GM18498 (cell line): ENCODE measurements around the gene LGI4.
"Not testable (repeated sequence)": the region's sequence is repeated elsewhere in the genome, so short reads cannot be mapped to it uniquely, and the experiment has no call there.

Source experiments
- ATAC-seq: cut with Tn5 transposase; IDR thresholded peaks from one replicate; pipeline ENCODE4 v1.9.1; 2021; ENCODE audit warnings: mild to moderate bottlenecking, moderate library complexity; ENCODE audit not compliant: unreplicated experiment

LGI4 gene

DNA sequence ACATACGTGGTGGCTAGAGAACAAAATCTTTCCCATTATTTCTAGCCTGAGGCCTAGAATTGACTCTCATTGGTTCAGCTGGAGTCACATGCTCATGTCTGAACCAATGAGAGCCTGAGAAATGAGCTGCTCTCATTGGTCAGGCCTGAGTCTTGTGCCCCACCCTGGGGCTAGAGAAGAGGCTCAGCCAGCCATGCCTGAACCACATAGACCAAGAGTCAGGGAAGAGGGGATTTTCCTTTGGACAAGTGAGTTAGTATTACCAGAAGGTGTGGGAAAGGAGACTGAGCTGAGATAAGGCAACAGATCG, 26.5 kb upstream of the LGI4 start:
- no peak for ATAC-seq

DNA sequence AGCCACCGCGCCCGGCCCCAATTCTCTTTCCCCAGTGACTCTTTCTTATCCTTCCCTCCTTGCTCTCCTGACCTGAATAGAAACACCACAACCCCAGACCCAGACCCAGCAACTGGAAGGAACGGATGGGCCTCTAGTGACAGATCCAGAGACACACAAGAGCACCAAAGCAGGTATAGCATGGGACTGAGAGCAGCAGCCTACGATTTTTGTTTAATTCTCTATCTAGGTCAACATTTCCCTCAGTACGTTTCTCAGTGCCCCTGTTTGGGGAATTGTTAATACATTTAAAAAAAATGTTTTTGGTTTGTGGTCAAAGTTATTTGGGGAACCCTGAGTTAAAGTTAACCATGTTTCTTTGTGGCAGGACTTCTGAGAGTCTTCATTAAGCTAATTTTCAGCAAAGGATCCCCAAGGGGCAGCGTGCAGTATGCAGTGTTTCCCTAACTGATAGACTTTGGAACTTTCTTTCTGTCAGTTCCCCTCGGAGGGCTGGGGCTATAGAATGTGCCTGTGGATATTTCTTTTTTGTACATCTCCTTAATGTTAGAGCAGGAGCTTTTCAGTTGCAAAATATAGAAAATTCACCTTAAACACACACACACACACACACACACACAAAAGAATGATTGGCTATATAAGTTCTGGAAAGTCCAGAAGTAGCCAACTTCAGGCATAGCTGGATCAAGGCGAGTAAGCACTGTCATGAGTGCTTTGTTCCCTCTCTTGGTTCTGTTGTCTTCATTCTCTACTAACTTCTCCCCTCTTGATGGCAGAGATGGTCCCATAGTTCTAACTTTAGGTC, 26.0 kb upstream of the LGI4 start:
- no peak for ATAC-seq

DNA sequence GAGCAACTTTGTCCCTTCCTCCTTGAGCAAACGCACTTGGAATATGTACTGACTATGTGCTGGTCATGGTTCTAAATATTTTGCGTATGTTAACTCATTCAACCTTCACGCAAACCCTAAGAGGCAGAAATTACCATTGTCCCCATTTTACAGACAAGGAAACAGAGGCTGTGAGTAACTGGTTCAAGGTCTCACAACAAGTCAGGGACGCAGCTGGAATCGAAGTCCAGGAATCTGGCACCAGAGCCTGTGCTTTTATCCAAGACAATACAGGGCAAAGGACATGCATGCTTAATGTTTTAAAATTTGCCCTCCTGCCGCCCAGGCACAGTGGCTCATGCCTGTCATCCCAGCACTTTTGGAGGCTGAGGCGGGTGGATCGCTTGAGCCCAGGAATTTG, 24.7 kb upstream of the LGI4 start:
- ATAC-seq, result no peak

DNA sequence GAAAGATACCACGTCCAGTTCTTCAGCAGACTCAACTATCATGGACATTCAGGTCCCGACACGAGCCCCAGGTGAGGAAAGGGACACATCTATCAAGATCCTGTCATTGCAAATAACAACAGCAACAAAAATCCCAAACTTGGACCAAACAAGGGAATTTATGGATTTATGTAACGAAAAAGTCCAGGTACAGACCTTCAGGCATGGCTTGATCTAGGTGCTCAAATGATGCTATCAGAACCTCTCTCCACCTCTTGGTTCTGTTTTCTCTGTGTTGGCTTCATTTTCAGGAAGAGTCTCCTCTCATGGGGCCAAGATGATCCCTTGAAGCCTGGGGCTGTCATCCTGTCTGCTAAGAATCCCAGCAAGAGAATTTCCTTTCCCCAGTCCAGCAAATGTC, 22.6 kb upstream of the LGI4 start:
- no peak for ATAC-seq

DNA sequence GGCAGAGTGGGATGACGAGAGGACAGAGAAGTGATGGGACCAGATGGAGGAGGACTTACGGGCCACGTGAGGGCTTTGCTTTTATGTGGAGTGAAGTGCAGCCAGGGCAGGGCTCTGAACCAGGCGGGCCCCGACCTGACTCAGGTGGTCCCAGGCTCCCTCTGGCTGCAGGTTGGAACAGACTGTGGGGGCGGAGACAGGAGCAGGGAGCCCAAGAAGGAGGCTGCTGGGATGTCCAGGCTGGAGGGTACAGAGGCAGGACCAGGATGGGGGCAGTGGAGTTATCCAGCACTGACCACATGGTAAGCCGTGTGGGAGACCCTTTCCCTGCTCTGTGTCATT, 21.8 kb upstream of the LGI4 start:
- no peak for ATAC-seq

DNA sequence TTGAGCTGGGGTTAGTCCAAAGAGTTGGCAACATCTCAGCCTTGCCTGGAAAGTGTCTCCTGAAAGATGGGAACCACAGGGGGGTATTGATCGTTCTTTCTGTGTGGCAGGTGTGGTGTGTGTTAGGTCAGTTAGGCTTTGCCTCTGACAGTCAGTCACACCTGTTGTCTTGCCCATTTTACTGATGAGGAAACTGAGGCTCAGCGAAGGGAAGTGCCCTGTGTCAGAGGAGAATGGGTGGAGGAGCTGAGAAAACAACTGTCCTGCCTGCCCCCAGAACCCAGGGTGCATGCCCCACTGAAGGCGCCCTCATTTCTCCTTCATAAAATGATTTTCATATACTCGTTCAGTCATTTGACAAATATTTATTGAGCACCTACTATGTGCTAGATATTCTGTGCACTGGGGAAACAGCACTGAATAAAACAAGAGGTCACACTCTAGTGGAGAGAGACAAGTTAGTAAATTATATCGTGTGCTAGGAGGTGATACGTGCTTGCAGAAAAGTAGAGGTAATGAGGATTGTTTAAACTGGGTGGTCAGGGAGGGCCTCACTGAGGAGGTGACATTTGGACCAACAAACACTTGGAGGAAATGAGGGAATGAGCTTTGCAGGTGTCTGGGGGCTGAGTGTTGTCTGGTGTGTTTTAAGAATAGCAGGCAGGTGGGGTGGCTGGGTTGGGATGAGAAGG, 21.3 kb upstream of the LGI4 start:
- no peak for ATAC-seq

DNA sequence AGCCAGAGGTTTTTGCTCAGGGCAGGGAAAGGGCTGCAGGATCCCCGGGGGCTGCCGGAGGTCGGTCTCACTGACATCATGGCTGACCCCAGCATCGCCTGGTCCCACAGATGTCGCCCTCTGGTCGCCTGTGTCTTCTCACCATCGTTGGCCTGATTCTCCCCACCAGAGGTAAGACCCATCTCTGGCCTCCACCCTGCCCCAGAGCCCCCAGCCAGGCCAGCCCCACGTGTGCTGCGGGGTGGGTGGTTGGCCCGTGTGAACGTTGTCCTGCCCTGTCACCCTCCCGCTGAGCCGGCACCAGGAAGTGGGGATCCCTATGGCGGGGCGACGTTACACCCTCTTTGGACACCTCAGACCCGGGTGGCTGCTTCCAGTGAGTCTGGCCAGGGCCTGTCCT, 20.6 kb upstream of the LGI4 start:
- ATAC-seq, result no peak

DNA sequence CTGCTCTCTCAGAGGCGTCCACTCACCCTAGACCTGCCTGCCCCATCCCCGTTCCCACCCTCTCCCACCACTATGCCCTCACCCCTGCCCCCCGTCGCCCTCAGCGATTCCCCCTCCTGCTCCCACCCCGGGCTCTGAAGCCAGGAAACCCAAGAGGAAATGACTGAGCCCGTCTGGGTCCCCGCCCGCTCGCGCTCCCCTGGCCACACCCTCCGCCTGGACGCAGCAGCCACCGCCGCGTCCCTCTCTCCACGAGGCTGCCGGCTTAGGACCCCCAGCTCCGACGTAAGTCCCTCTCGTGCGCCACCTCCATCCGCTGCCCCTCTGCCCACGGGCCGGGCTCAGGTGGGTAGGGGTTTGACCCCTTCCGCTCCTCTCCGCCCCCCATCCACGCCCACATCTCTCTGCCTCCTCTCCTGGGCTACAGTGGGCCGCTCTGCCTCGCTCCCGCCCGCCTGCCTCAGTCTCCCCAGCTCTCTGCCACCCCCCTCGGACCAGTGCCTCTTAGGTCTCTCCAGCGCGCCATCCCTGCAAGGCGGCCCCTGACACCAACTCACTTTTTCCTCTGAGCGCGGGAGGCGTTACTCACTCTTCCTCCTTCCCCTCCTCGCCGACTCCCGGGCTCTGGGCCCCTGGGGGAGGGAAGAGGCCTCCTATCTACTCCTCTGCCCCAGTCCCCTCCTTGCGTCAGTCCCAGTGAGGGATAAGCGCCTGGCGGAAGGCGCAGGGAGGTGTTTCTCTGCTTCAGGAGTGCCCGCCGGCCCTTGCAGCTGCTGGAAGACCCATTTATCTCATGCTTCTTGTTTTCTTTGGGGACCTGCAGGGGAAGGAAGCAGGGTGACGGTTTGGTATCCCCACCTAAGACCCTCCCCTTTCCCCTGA, 19.9 kb upstream of the LGI4 start, which contains the start of gene FXYD5:
FXYD5 (plus strand) TSS at position 211 of the 882 bp plus-strand sequence. CDS start 816 bp downstream, outside the sequence.
- no peak for ATAC-seq

DNA sequence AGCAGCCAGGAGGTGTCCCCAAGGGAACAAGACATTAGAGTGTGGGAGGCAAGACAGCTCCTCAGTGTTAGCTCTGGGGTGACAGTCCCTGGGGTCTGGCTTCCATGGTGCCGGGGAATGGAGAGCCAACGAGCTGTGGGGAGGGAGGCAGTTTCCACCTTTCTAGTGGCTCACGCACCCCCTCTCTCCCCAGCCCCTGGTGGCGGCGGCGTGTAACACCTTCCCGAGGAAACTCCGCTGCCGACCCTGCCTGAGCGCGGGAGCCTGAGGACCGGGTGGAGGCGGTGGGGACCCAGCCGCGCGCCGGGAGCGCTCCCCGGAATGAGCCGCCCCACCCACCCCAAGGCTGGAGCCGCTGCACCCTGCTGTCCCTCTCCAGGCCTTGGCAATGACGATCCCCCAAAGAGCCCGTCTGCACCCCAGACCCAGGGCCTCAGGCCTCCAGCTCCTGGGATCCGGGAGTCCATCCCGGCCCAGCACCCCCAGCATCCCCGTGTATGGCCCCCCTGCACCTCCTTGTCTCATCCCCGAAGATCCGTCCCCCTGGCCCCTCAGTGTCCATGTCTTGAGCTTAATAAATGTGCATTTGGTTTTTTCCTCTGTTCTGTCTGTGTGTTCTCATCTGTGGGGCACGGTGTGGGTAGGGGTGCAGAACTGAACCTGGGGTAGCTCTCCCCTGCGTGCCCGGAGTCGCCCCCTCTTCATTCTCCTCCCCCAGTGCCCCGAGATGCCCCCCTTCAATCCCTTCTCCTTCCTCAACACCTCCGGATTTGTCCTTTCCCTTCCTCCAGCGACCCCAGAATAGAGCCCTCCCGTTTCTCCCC, 19.1 kb upstream of the LGI4 start:
- ATAC-seq, result no peak

DNA sequence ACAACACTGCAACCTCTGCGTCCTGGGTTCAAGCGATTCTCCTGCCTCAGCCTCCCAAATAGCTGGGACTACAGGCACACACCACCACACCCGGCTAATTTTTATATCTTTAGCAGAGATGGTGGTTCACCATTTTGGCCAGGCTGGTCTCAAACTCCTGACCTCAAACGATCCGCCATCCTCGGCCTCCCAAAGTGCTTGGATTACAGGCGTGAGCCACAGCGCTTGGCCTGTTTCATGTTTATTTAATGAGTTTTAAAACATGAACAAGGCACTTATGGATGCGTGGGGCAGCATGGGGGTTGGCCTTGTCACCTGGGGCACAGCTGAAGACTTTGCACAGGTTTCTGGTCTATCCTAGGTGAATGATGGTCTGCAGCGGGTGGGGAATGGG, 18.3 kb upstream of the LGI4 start:
- not testable (repeated sequence) for ATAC-seq

DNA sequence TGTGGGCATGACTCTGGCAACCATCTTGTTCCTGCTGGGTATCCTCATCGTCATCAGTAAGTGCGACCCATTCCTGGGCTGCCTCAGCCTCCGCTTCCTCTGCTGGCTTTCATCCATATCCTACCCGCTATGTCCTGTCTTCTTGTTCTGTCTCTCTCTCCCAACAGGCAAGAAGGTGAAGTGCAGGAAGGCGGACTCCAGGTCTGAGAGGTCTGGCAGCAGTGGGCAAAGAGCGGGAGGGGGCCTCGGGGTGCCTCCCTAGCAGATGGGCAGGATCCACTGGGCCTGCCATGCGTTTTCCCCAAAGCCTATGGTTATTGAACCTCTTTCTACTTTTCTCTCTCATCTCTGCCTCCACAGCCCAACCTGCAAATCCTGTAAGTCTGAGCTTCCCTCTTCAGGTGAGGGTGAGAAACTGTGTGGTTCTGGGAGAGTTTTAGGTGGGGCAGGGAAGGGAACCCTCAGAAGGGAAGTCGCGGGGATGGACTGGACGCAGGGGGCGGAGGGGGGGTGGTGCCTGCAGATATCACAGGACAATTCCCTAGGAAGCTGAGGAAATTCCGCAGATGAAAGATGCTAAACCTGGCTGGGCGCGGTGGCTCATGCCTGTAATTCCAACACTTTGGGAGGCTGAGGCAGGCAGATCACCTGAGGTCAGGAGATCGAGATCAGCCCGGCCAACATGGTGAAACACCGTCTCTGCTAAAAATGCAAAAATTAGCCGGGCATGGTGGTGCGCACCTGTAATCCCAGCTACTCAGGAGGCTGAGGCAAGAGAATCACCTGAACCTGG, 16.6 kb upstream of the LGI4 start:
- no peak for ATAC-seq

DNA sequence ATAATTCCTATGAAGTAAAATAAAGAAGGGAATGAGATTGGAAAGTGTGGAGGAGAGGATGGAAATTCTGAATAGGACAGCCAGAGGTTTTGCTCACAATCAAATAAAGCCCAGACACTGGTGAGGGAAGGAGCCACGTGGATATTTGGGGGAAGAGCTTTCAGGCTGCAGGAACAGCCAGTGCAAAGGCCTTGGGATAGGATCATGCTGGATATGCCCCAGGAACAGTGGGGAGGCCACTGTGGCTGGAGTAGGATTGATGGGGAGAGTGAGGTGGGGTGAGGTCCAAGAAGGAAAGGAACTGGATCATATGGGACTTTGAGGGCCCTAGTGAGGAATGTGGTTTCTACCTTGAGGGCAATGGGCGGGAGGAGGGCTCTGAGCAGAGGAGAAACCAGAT, 15.6 kb upstream of the LGI4 start:
- no peak for ATAC-seq

DNA sequence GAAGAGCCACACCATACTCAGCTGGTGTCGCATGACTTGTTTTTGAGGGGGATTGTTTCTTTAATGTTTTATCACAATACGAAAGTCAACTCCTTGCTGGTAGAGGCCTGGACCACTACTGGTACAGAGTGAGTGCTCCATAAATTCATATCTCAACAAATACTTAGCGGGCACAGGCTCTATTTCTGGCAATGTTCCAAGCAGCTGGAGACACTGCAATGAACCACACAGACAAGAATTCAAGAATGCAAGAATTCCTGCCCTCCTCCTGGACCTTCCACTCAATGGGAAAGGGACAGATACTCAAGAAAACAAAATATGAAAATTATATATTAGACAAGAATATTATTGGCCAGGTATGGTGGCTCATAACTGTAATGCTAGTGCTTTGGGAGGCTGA, 14.6 kb upstream of the LGI4 start:
- ATAC-seq, result no peak

DNA sequence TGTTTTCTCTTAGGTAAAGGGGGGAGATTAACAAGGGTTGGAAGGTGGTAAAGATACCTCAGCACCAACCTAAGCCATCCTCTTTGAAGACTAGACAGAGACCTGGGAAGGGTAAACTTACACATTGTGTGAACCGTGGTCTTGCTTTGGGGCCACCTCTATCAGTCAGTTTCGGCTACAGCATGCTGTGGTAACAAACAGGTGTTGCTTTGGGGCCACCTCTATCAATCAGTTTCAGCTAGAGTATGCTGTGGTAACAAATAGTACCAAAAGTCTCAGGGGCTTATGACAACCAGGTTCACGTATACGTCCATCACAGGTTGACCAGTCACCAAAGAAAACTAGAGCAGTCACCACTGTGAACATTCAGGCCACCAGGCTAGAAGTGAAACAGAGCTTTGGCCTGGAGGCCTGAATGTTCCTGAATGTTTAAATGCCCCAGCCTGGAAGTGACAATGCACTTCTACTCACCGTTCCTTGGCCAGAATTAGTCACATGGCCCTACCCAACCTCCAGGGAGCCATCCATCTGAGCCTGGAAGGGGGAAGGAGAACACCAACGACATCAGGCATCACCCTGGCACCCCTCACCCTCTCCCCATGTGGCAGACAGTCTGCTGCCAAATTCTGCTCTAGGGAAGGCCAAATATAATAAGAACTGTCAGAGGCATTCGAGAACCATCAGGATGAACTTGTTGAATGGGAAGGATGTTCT, 12.0 kb upstream of the LGI4 start:
- ATAC-seq, result no peak

DNA sequence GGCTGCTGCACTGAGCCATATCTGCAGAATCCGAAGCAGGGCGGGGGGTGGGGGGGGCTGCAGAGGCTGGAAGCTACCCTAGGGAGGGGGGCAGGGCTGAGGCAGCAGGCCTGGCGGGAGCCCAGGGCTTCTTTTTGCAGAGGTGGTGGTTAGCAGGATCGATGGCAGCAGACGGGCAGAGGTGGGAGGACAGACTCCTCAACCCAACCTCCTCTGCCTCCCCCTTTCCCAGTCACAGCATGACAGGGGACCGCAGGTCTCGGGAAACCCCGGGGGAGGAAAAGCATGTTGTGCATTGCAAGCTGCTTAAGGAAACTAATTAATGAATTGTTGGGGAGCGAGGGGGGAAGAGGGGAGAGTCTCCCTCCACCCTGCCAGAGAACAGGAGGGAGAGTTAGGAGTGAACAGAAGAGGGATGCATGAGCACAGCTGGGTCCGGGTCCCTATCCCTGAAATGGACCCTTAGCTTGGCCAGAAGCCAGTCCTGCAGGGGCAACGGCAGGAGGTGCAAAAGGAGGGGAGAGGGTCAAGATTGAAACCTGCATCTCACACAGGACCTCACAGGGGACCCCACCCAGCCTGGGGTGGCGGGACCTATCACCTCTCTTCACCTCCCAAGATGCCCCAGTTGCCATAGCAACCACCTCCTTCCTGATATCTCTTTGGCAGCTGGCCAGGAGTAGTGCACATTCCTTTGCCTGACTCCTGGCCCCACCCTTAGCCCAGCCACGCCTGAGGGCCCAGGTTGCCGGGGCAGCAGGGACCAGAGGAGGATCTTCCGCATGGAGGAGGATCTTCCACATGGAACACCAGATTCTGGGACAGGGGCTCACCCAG, 10.0 kb upstream of the LGI4 start:
- no peak for ATAC-seq

DNA sequence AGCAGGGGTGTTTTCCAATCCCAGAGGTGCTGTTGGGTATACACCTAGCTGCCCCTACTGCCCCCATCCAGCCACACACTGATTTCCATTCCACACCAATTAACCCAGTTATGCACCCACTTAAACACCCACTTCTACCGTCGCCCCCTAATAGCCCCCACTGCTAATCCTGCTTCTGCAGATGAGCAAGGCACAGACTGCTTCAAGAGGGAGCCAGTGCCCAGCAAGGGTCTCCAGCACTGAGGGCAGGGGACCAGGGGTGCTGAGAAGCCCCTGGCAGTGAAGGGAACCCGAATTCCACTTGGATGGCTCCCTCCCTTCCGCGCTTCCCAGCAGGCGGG, 9.4 kb upstream of the LGI4 start:
- ATAC-seq, result no peak

DNA sequence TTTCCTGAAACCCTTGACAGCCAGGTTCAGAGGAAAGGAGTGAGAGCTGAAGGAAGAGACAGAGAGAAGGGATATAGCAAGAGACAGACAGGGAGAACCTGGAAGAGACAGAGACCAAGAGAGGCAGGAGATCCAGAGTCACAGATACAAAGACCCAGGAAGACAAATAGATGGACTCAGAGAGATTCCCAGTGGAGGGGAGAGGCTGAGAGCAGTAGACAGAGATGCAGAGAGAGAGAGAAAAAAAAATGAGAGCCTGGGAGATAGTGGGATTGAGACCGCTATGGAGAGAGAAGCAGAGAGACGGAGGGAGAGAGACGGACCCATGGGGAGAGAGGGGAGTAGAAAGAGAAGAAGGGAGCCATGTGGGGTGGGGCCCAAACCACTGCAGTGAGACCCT, 9.0 kb upstream of the LGI4 start:
- ATAC-seq, result no peak

DNA sequence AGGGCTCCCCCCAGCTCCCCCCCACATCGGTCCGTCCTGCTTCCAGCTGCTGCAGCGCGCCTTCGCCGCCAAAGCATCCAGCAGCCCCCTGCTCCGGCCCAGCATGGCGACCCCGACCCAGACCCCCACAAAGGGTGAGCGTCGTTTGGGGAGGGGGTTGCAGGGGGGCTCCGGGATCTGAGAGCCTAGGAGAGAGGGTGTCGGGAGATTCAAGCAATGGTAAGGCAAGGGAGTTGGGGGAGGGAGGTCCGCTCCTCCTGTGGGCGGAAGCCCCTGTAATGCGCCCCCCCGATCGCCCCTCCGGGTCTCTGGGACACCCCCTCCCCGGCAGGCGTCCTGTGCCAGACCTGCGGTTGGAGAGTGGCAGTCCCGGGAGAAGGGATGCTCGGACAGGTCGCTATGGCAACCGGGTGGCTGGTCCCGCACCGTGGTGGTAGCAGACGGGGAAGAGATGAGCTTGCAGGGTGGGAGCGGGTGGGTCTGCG, 8.4 kb upstream of the LGI4 start, which contains the start of gene FXYD7:
FXYD7 (plus strand) TSS at position 25 of the 485 bp plus-strand sequence; CDS start at position 104, 79 bp downstream.
- no peak for ATAC-seq
